ENCODE measurements around the gene SRD5A3.

The SRD5A3 gene

DNA sequence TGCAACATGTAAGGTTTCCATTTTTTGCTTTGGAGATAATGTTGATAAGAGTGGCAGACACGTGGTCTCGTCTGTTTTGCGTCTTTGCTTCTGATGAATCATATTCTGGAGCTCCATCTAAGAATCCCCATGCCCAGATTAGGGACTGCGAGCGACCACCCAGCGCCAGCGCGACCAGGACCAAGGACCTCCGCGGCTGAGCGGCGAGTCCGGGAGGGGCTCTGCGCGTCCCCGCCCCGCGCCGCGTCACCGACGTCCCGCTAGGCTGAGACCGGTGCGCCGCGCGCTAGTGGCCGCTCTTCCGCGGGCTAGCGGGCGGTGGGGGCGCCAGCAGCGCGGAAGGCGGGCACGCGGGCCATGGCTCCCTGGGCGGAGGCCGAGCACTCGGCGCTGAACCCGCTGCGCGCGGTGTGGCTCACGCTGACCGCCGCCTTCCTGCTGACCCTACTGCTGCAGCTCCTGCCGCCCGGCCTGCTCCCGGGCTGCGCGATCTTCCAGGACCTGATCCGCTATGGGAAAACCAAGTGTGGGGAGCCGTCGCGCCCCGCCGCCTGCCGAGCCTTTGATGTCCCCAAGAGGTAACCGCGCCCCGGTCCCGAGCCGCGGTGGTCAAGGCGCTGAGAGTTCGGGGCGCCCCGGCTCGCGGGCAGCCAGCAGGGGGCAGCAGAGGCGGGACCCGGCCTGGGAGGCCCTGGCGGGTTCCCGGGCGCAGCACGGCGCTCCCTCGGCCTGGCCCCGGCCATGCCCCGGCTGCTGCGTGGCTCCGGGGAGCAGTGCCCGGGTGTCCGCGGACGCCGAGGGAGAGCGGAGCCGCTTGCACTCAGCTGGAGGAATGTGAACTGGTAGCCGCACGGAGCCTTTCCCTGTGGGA, at the start of gene SRD5A3:
Gene SRD5A3, plus strand, starts transcription at position 263 of the 871 bp plus-strand sequence. Its CDS starts 95 bp downstream, at position 358.
- peak; percentile 58 to 78 for DNase-seq (ENCODE audit: low read depth in 2 of 2)

GRCh38 chr4:55297346-55297745, 48.7 kb upstream of the SRD5A3 start:
- DNase-seq (ENCODE audit: low read depth in 2 of 2) = no peak

DNA sequence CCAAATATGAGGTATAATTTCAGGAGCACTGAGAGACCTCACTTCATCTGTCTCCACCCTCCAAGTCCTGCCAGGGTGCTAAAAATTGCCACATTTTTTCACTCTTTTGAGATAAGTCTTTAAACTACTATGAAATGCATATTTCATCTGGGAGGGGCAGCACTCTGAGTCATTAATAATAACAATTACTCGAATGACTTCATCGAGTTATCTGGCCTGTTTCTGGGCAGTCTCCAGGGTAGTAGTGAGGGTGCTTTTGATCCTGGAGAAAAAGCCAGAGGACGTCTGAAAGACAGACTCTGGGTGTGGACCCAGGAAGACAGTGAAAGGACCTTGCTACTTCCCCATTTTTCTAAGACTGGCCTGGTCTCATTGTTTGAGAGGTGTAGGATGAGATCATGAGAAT, 42.3 kb upstream of the SRD5A3 start:
- DNase-seq (ENCODE audit: low read depth in 2 of 2) = no peak

GRCh38 chr4:55304303-55304702, 41.7 kb upstream of the SRD5A3 start:
- no peak for DNase-seq (ENCODE audit: low read depth in 2 of 2)

DNA sequence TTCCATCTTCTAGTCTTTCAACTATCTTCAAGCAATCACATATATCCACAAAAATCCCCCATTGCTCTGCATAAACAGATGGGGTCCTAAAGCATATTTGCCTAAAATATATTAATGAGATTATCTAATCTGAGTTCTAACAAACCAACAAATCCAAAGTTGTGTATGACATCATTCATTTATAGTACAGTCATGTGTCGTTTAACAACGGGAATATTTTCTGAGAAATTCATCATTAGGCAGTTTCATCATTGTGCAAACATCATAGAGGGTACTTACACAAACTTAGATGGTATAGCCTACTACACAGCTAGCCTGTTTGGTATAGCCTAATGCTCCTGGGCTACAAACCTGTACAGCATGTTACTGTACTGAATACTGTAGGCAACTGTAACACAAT, 38.0 kb upstream of the SRD5A3 start:
- DNase-seq (ENCODE audit: low read depth in 2 of 2) = no peak

GRCh38 chr4:55311792-55312488, 34.1 kb upstream of the SRD5A3 start:
- no peak for DNase-seq (ENCODE audit: low read depth in 2 of 2)

GRCh38 chr4:55312489-55313101, 33.4 kb upstream of the SRD5A3 start:
- no peak for DNase-seq (ENCODE audit: low read depth in 2 of 2)

DNA sequence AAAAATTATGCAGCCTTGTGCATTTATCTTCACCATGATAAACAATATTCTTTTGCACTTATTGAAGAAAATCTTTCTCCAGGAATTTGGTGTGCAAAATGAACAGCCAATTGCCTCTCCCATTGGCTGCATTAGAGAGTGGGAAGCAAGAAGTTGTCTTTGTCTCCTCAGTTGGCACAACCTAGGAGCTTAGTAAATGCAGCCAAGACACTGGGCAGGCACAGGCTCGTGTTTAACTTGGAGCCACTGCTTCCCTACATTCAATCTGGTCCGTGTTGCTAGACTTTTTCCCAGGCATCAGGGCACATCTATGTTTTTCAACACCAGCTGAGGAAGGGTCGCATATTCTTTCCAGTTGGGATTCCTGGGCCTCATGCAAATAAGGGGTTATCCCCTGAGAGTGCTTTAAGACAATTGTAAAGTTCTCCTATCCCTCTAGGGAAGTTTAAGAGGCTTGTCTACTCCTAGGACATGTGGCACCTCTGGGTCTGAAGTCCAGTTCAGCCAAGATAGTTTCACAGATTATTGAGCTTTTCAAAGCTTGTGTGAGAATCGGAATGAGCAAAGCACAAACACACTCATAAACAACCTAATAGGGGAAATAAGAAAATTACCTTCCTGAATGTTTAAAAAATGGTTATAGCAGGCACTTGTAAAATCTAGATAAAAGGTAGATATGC, 31.8 kb upstream of the SRD5A3 start:
- DNase-seq (ENCODE audit: low read depth in 2 of 2) = no peak

DNA sequence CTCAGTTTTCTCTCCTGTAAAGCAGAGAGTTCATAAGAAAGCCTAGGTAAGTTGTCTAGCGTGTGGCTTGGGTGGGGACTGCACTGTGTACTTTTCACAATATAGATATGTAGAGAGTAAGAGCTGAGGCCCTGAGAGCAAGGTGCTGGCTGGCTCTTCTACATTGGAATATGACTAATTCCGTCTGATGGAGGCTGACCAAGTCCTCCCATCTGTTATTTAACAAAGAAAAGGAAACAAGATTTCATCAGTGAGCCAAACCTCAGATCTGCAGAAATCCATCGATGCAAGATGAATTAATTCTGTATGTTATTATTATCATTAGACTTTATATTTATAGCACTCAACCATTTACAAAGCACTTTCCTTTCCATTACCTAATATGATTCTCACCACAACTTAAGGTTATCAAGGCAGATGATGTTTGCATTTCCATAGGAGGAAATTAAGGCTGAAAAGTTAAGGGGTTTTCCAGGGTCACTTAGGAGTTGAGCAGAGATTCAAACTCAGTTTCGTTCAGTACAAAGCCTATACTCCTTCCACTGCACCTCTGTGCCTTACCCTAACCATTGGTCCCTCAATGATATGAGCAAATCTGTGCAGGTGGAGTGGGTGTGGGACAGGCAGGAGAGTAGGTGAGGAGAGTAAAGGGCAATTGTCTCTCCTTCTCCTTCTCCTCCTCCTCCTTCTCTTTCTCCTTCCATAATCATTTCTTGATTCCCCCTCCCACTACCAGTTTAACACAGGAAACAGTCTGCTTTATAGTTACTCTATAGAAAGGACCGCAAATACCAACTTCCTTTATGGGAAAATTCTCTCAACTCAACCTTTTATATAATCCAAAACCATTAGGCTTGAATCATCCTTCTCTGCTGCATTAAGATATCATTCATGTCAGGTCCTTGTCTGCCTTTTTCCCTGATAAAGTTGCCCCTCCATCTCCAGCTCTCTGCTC, 27.6 kb upstream of the SRD5A3 start:
- no peak for DNase-seq (ENCODE audit: low read depth in 2 of 2)

- DNase-seq (ENCODE audit: low read depth in 2 of 2) = peak in 1 of 2 donors; percentile 20
Observed at GRCh38 chr4:55321707-55322264, 24.3 kb upstream of the SRD5A3 start.

DNA sequence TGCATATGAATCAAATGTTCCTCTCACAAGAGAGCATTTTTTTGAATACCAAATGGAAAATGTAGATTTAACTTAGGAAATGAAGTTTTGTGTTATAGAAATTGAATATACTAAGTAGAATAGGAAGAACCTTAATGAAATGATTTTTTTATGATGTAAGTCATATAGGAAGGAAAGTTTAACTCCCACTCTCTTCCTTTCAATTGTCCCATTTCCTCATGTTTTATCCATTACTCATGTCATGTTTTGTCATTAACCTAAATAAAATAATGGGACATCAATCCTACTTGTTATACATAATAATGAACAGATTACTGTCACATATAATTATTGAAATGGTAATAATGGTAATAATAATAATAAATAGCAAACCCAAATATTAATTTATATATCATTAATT, 22.7 kb upstream of the SRD5A3 start:
- no peak for DNase-seq (ENCODE audit: low read depth in 2 of 2)

- DNase-seq (ENCODE audit: low read depth in 2 of 2) = no peak
Observed at GRCh38 chr4:55326629-55327028, 19.4 kb upstream of the SRD5A3 start.

- DNase-seq (ENCODE audit: low read depth in 2 of 2) = no peak
Observed at GRCh38 chr4:55329012-55329411, 17.0 kb upstream of the SRD5A3 start.

DNA sequence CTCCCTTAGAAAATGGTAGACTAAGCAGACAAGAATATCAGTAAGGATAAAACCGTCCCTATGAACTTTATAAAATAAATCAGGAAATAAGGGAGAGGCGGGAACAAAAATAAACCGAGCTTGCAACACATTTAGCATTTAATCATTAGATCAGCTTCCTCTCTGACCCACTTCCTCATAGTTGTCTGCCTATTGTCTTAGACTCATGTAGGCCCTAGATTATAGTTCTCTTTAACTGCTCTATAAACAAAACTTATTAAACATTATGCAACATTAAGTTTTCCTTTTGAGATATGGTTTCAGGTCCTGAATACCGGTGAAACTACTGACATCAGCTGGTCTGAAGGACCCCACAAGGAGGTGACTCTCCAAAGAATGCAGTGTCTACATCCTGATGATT, 15.8 kb upstream of the SRD5A3 start:
- DNase-seq (ENCODE audit: low read depth in 2 of 2) = no peak

- no peak for DNase-seq (ENCODE audit: low read depth in 2 of 2)
Observed at GRCh38 chr4:55336138-55337034, 9.7 kb upstream of the SRD5A3 start.

- DNase-seq (ENCODE audit: low read depth in 2 of 2) = no peak
Observed at GRCh38 chr4:55337944-55338343, 8.1 kb upstream of the SRD5A3 start.

- no peak for DNase-seq (ENCODE audit: low read depth in 2 of 2)
Observed at GRCh38 chr4:55338486-55338885, 7.6 kb upstream of the SRD5A3 start.

GRCh38 chr4:55340266-55340665, 5.8 kb upstream of the SRD5A3 start:
- DNase-seq (ENCODE audit: low read depth in 2 of 2) = no peak

GRCh38 chr4:55343887-55344286, 2.2 kb upstream of the SRD5A3 start:
- DNase-seq (ENCODE audit: low read depth in 2 of 2) = no peak

DNA sequence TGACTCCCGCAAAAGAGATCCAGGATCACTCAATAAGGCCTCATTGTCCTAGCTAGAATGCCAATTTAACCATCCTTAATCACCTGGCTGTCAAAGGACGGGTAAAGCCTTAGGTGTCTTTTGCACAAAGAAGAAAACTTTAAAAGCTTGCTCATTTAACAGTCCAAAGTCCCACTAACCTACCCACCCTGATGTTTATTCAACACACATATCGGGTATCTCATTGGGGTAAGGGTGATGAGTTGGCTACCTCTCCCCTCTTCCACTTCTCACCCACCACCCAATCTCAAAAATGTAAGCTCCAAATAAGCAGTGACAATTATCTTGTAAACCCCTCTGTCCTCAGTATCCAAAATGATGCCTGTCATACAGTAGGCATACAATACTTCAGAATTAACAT, 988 bp upstream of the SRD5A3 start:
- no peak for DNase-seq (ENCODE audit: low read depth in 2 of 2)

Data from stimulated activated CD4-positive, alpha-beta T cell treated with anti-CD3 and anti-CD28 coated beads, Interleukin-1b, Interleukin-23, amount 100 ng/mL, for 1 hour (primary cell).